GM12878 (cell line): ENCODE data around the gene BEAN1.

Source experiments
- CTCF ChIP-seq, 3 experiments: IDR thresholded peaks in 2 of 3; conservative IDR thresholded peaks in 1 of 3; 2 replicates each; pipeline ENCODE4 v1.5.1; 2011; ENCODE audit warnings: low read depth in 3 of 3, low read length in 3 of 3, mild to moderate bottlenecking in 3 of 3, control low read depth in 2 of 3, moderate library complexity in 2 of 3, inconsistent platforms in 1 of 3, mixed read lengths in 1 of 3; ENCODE audit not compliant: control insufficient read depth in 2 of 3, insufficient read depth in 1 of 3; ENCODE audit errors: extremely low read depth in 1 of 3
- DPF2 ChIP-seq: fragments of 450-650 bp; IDR thresholded peaks from 2 replicates; pipeline ENCODE4 v1.6.1; 2017; ENCODE audit warnings: mild to moderate bottlenecking
- EGR1 ChIP-seq, 2 experiments: IDR thresholded peaks; 1 replicate in 1 of 2; 2 replicates in 1 of 2; pipeline ENCODE4 v1.6.1; 2011 to 2012; ENCODE audit warnings: low read depth in 2 of 2, low read length in 2 of 2, borderline replicate concordance in 1 of 2, mild to moderate bottlenecking in 1 of 2, moderate library complexity in 1 of 2
- GABPA ChIP-seq: IDR thresholded peaks from 2 replicates; pipeline ENCODE4 v1.6.1; 2014; ENCODE audit warnings: antibody characterized with exemption, low read depth, mild to moderate bottlenecking, inconsistent platforms
- HDAC2 ChIP-seq: fragments of 200-600 bp; sonication (generic); IDR thresholded peaks from 2 replicates; pipeline ENCODE4 v1.6.1; 2017
- POLR2AphosphoS5 ChIP-seq: IDR thresholded peaks from 2 replicates; pipeline ENCODE4 v1.6.1; 2011; ENCODE audit warnings: mild to moderate bottlenecking, low read length, inconsistent platforms
- RCOR1 ChIP-seq: conservative IDR thresholded peaks from 2 replicates; pipeline ENCODE4 v1.6.1; 2012; ENCODE audit warnings: low read depth, low read length, improper control_type of control experiment
- RELA ChIP-seq: fragments of 450-650 bp; IDR thresholded peaks from 2 replicates; pipeline ENCODE4 v1.8.0; 2014; ENCODE audit warnings: borderline replicate concordance; ENCODE audit not compliant: partially characterized antibody
- SMAD1 ChIP-seq: fragments of 450-650 bp; IDR thresholded peaks from 2 replicates; pipeline ENCODE4 v1.6.1; 2018; ENCODE audit warnings: mild to moderate bottlenecking, low read depth; ENCODE audit not compliant: partially characterized antibody
- TBL1XR1 ChIP-seq: IDR thresholded peaks from 2 replicates; pipeline ENCODE4 v1.6.1; 2012; ENCODE audit warnings: low read depth, low read length, improper control_type of control experiment
- USF1 ChIP-seq: IDR thresholded peaks from 2 replicates; pipeline ENCODE4 v1.6.1; 2011; ENCODE audit warnings: borderline replicate concordance, low read depth, mild to moderate bottlenecking, moderate library complexity, mixed read lengths, low read length; ENCODE audit not compliant: insufficient read depth; ENCODE audit errors: extremely low read length
- YY1 ChIP-seq: IDR thresholded peaks from 2 replicates; pipeline ENCODE4 v1.6.1; 2011; ENCODE audit warnings: low read depth, mild to moderate bottlenecking, low read length

GRCh38 chr16:66385415-66385814 lies 41.7 kb upstream of the BEAN1 start:
- TF ChIP-seq POLR2AphosphoS5 (no peak), RELA (no peak), EGR1 (IDR thresholded peaks at IDR 0.05; ENCODE audit: borderline replicate concordance in 1 of 2, low read depth in 2 of 2, low read length in 2 of 2) (no peak), RCOR1 (no peak), YY1 (no peak), TBL1XR1 (no peak), GABPA (no peak), CTCF (IDR thresholded peaks at IDR 0.05 in 2 of 3, conservative IDR thresholded peaks at IDR 0.05 in 1 of 3; ENCODE audit: control insufficient read depth in 2 of 3, extremely low read depth in 1 of 3, insufficient read depth in 1 of 3, low read depth in 3 of 3, low read length in 3 of 3) (no peak), DPF2 (no peak), USF1 (no peak), SMAD1 (no peak), HDAC2 (no peak)
